HG03097 (cell line): ENCODE data around the gene FREY1.

Experiments used
- ATAC-seq: cut with Tn5 transposase; IDR thresholded peaks from one replicate; pipeline ENCODE4 v1.9.1; 2021; ENCODE audit not compliant: unreplicated experiment, low FRiP score

FREY1 gene

DNA sequence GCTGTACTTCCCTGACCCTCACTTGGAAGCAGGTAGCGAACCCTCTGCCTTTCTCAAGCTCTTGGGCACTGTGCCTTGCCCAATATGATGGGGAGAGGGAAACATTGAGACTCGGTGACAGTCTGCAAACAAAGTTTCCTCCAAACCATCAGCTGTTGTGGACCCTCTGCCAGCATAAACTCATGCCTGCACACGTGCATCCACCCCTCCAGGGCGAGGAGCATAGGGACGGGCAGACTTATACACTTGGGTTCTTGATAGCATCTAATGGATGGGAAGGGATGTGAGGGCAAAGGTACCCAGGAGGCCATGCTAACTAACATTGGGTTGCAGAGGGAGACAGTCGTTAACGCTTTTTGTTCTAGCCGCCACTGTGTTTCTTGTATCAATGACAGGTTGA, 29.9 kb downstream of the FREY1 start:
- ATAC-seq, result no peak

- no peak for ATAC-seq
Observed at GRCh38 chr11:45876401-45876800, 30.7 kb downstream of the FREY1 start.

- no peak for ATAC-seq
Observed at GRCh38 chr11:45872651-45873356, 34.3 kb downstream of the FREY1 start.

DNA sequence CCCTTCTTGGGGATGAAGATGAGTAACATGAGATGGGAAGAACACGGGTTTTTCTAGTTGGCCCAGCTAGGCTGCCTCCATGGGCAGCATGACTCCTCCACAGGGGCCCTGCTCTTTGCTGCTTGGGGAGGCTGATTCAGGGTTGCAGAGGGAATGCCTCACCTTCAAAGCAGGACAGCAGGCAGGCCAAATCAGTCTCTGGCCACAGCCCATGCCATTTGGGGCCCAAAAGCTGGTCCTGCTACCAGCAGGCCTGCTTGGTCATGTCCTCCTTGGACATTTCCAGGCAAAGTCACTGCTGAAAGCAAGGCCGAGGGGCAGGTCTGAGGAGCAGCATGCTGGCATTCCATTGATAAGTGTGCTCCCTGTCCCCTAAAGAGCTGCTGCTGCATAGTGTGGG, 35.4 kb downstream of the FREY1 start:
- no peak for ATAC-seq

DNA sequence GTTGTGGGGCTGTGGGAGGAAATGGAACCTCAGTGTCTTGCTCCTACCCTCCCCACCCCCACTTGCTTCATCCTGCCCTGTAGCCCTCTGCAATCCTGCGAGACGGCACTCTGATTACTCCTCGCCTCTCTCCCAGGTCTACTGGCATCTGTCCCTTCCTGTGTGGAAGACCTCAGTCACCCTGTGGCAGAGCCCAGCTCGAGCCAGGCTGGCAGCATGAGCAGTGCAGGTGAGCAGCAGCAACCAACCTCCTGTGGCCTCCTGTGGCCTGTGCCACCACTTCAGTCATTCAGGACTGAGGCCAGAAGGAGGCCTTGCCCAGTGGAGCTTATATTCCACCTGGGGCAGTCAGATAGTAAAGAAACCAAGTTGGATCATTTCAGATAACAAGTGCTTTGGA, 36.4 kb downstream of the FREY1 start:
- ATAC-seq, result no peak

GRCh38 chr11:45869551-45869950, 37.5 kb downstream of the FREY1 start:
- no peak for ATAC-seq

DNA sequence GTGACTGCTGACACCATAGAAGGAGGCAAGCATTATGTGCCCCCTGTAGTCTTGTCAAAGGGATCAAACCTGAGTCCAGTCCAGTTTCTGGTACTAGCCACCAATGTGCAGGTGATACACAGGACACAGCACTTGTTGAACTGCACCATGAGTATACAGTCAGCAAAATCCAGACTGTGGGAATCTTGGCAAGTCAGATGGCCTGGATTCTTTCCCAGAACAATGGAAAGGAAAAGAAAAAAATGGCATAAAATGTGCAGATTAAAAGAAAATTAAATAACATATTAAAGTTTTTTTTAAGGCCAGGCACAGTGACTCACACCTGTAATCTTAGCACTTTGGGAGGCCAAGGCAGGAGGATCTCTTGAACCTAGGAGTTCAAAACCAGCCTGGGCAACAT, 43.0 kb downstream of the FREY1 start:
- ATAC-seq, result no peak

- no peak for ATAC-seq
Observed at GRCh38 chr11:45860764-45861510, 46.1 kb downstream of the FREY1 start.

GRCh38 chr11:45860348-45860747, 46.7 kb downstream of the FREY1 start:
- ATAC-seq, result no peak

DNA sequence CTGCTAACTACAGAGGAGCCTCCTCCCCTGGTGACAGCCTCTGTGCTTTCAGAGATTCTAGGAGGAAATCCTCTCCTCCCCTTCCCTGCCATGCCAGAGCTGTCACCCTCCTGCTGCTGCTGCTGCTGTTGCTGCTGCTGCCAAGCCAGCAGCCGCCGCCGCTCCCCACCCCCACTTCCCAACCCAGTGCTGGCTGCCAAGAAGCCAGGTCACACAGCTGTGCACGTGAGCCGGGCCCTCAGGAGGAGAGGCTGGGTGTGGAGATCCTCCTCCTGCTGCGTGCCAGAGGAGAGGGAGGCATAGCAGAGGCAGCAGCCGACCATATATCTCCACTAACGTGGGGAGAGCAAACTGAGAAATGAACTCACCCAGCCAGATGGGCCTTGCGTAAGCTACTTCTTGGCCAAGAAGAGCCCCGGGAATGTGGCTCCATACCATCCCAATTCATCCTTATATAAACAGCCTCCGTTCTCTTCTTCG, 47.4 kb downstream of the FREY1 start:
- no peak for ATAC-seq

DNA sequence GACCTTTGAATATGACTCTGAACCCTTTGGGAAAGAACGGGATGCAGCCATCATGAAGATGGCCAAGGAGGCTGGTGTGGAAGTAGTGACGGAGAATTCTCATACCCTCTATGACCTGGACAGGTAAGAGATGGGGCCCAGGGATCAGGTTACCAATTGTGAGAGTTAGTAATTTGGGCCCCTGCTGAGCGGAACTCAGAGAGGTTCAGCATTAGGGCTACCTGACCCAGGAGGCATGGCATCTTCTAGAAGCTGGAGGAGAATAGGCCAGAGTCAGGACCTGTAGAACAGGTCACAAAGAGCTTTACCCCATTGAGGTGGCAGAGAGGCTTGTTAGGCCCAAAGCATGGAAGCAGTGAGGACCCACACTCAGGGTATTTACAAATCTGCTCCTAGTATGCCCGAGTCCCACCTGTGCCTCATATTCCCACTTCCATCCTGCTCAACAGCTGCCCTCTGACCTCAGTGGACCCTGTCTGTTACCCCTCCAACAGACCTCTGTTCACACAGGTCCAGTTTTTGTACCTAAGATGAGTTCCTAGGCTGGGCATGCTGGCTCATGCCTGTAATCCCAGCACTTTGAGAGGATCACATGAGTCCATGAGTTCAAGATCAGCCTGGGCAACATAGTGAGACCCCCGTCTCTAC, 48.2 kb downstream of the FREY1 start:
- ATAC-seq, result no peak

DNA sequence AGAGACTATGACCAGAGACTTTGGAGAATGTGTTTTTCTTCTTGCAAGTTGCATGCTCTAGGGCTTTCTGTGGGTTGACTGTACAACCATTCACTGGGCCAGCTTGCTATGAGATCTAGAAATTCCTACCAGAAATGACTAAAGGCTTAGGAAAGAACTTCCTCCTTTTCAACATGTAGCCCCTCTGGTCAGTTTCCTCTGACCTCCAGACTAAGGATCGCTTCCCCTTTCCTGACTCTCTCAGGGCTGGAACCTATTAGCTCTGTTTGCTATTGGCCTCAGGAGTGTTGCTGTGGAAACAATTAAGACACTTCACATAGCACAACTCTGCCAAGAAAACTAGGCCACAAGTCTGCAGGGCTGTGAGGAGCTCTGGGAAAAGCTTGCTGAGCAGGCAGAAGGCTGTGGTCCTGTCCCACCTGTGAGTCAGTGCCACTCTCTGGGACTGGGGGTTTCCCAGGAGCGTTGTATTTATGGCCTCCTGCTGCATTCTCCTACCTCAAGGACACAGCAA, 49.1 kb downstream of the FREY1 start:
- ATAC-seq, result no peak
